NCI-H146 treated with DMSO at 0.1 percent for 48 hours (cell line): ENCODE measurements around the gene THAP4.
"Not testable (repeated sequence)": the region's sequence is repeated elsewhere in the genome, so short reads cannot be mapped to it uniquely, and the experiment has no call there.

ENCODE experiments used
- DNase-seq: peaks from one replicate; lab custom pipeline; 2025; ENCODE audit not compliant: unreplicated experiment; lab: John Stamatoyannopoulos, UW

Gene THAP4

DNA sequence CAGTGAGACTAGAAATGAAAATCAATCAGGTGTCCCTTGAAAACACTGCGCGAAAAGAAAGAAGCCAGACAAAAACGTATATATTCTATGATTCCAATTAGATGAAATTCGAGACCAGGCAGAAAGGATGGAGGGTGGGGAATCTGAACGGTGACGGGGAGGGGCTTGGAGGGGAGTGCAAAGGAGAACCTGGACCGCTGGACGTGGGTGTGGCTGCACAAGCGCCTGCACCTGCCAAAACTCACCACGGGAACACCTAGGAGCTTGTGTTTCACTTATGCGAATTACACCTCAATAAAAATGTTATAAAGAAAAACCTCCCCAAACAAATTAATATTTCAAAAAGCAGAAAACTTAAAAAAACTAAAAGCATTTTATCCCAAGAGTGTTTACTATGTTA is 21.9 kb downstream of the THAP4 start:
- peak; percentile 39 for DNase-seq

DNA sequence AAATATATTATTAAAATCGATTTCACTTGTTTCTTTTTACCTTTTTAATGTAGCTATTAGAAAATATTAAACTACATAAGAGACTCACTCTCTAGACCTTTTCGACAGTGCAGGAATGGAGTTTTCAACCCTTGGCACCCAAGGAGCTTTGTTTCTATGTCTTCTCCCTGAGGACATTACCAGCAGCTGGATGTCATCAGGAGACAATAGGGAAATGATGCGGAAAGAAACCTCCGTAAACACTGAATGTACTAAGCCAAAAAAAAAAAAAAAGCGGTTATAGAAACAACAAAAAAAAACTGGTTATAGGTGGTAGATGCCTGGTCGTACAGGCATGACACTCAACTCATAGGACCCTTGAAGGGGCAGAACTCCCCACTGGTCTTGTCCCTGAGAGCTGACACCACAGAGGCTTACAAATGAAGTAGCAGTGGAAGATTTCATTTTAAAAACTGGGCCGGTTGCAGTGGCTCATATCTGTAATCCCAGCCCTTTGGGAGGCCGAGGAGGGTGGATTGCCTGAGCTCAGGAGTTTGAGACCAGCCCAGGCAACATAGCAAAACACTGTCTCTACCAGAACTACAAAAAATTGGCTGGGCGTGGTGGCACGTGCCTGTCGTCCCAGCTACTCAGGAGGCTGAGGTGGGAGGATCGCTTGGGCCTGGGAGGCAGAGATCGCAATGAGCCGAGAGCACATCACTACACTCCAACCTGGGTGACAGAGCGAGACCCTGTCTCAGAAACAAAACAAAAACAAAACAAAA is 23.8 kb downstream of the THAP4 start:
- no peak for DNase-seq

DNA sequence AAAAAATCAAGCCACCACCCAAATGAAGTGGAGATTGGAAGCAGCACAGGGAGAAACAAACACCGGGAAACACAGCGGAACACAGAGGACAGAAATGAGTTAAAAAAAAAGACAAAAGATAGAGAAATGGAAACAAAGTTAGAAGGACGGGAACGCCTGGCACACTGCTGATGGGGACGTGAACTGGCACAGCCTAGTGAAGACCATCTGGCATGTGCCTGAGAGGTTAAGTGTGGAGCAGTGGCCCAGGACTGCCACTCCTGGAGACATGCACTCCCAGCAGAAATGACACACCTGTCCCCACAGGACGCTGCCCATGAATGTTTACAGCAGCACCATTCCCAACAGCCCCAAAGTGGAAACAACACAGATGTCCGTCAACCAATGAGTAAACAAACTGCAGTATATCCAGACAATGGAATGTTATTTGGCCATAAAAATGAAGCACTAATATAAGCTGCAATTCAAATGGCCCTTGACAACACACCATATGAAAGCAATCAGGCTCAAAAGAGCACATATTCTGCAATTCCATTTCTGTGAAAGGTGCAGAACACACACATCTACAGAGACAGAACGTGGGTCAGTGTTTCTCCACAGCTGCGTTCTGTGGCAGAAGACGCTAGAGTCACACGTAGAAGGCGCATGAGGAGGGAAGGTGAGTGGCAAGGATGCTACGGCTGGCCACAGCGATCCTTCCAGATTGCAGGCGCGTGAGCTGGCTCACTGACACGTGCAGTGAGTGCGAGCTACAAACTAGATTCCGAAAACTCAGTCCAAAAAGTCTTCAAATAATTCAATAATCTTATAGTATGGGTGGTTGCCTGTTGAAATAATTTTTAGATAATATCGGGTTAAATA is 24.6 kb downstream of the THAP4 start:
- DNase-seq, result no peak

DNA sequence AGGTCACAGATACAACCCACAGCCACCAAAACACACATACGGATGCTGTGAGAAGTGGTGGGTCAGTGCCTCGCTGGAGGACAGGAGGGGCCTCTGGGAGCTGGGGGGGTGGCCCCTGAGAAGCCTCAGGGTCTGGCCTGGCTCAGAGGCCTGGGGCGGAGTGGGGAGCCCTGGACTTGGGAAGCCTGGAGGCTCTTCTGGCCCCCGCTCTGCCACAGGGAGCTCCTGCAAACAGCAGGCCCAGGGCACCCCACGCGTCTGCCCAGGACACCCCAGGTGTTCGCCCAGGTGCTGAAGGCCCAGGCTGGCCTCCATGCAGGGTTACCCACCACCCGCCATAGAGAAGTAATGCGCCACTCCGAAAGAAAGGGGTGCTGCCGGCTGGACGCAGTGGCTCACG is 25.9 kb downstream of the THAP4 start:
- no peak for DNase-seq

DNA sequence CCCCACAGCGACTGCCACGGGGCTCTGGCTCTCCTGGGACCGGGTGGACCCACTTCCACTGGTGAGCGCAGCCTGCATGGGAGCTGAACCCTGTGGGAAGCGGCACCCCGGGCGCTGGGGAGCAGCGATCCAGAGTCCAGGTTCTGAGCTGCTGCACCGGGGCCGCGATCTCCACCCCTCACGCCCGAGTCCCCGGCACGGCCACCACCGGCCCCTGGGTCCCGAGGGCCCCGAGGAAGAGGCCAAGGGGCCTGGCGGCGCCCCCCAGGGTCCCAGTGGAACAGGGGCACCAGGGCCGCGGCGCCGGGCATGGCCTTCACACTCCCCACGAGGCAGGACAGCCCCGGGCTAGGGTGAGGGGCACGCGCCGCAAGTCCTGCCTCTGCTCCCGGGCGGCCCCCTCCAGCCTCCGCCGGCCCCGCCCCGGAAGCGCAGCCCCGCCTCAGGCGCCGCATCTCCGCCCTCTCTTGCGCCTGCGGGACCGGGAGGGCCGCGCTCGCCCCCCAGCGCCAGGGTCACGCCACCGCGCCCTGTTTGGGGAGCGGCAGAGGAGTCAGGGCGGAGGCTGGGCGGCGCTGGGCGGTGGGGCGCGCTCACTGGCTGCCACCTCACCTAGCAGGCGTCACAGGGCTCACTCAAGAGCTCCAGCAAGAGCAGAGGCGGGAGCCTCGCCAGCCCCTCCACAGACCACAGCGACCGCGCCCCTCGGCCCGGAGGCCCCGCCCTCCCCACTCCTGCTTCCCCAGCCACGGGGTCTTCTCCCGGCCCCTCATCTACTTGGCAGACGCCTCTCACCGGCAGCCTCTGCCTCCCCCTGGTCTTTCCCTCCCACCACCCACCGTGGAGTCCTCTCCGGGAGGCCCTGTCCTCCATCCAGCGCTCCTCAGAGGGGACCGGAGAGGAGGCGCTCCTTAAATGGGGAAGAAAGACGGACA is 26.8 kb downstream of the THAP4 start:
- DNase-seq, result peak; percentile 62

DNA sequence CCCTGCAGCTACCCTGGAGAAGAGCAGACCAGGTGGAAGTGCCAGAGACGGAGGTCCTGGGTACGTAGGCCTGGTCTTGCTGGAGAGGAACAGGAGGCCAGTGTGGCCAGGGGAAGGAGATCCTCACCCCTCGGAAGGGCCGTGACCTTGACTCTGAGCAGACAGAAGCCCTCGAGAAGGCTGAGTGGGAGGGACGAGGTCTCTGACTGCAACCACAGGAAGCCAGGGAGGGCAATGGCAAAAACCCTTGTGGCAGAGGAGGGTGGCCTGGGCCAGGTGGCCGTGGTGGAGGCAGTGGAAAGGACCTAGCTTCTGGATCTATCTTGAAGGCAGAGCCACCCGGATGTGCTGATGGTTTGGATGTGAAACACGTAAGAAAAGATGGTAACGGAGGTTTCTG is 28.1 kb downstream of the THAP4 start:
- DNase-seq, result no peak

DNA sequence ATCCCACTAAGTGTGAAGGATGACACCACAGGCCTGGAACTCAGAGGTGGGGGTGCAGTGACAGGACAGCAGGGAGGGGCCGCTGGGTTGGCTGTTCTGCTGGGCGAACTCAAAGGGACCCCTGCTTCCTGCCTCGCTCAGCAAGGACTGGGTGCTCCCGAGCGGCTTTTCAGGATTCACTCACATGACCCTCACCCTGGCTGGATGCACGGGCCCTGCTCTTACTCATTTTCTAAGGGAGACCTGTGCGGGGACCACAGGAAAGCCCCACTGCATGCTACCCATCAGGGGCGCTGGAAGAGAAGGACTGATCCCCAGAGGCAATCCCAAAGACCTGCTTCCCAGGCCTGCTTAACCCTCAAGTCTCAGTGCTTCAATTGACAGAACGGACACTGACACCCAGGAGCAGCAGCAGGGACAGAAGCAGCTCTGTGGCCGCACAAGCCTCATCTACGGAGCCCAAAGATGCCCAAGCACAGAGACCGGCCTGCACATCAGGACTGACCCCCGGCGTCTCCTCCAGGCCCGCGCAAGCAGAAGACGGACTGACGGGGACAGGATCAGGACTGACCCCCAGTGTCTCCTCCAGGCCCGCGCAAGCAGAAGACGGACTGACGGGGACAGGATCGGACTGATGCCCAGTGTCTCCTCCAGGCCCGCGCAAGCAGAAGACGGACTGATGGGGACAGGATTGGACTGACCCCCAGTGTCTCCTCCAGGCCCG is 29.6 kb downstream of the THAP4 start:
- DNase-seq, result no peak

DNA sequence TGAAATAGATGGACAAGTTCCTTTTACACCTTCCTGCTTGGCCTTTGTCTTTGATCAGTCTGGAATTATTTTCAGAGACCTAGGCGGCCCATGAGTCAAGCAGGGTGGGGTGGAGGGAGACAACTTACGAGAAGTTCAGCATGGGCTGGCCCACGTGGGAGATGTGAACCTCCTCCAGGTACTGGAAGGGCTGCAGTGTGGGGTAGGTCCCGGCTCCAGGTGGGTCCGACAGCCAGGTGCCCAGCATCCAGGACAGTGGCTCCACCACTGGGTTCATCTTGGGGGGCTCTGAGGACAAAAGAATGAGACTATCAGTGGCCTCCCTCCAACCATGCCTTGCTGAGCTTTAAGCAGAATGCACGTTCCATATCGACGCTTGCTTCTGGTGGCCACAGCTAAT is 30.8 kb downstream of the THAP4 start:
- no peak for DNase-seq

DNA sequence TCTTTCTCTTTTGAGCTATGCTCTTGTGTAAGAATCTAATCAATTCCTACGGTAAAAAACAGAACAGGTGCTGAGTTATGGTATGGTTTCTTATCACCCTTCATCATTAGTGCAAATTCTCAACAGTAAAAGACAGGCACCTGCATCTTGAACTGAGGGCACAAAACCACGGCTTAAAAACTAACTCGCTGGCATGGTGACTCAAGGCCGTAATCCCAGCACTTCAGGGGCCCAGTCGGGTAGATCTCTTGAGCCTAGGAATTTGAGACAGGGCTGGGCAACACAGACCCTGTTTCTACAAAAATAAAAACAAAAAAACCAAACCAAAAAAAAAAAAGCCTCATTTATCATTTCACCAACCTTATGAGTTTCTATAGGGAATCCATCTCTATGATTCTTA is 33.3 kb downstream of the THAP4 start:
- no peak for DNase-seq

DNA sequence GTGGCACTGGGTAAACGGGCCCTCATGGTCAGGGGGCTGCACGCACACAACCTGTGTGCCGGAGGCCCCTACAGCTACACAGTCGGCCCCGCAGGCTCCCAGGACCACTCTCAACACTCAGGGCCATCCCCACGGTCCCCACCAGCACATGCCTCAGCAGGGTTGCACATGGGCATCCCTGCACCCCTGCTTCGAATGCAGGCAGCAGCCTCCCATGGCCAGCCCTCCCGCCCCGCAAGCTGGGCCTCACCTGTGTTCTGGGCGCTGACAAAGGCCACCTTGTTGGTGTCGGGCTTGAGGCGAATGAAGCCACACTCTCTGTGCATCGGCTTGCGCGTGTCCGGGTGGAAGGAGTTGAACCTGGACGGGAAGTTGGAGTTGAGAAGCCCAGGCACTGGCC is 34.2 kb downstream of the THAP4 start:
- no peak for DNase-seq

DNA sequence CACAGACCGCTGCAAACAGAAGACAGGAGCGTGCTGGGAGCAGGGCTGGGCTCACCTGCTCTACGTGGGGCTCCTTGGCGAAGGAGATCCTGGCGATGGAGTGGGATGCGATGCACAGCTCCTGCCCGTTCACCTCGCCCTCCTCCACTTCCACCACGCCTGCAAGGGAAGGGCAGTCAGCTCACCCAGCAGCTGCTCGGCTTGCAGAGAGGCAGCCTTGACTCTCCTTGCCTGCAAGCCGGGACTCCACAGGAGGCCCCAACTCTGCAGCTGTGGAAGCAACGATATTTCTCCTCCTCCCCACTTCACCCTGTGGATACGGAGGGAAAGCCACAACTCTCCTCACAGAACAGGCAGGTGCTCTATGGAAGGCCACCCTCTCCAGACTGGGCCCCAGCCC is 35.1 kb downstream of the THAP4 start:
- no peak for DNase-seq

DNA sequence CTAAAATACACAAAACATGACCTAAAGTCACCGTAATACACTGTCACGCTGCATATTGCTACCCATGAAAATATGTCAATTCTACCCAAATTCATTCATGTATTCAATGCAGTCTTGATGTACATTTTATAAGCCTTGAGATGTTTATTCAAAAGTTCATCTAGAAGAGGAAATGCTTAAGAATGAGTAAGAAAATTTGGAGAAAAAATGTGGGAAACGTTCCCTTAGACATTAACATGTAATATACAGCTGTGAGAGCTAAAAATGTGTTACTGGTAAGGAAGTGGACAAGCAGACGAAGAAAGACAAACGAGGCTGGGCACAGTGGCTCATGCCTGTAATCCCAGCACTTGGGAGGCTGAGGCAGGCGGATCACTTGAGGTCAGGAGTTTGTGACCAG is 37.3 kb downstream of the THAP4 start:
- DNase-seq, result no peak

DNA sequence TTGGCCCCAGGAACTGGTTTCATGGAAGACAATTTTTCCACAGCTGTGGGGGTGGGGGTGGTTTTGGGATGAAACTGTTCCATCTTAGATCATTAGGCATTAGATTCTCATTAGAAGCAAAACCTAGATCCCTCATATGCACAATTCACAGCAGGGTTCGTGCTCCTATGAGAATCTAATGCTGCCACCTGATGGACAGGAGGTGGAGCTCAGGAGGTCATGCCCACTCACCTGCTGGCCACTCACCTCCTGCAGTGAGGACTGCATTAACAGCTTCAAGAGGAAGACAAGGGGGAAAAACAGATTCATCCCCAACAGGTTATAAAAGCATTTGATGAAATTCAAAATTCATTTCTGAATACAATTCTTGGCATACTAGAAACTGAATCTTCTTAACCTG is 38.5 kb downstream of the THAP4 start:
- peak; percentile 5 for DNase-seq

DNA sequence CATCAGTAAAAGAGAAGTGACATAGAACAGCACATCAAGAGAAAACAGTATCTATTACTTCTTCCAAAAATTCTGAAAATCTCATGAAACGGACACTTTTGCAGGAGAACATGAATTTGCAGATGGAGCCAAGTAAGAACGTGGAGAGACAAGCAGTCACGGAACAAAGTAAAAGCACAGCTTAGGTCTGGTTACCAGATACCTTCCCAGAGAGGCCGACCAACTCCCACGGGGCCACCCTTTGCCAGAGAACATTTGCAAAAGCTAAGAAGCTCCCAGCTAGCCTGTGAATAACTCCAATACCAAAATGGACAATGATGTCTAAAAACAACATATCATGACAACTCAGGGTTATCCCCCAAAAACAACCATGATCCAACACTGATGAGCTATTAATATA is 38.9 kb downstream of the THAP4 start:
- no peak for DNase-seq

DNA sequence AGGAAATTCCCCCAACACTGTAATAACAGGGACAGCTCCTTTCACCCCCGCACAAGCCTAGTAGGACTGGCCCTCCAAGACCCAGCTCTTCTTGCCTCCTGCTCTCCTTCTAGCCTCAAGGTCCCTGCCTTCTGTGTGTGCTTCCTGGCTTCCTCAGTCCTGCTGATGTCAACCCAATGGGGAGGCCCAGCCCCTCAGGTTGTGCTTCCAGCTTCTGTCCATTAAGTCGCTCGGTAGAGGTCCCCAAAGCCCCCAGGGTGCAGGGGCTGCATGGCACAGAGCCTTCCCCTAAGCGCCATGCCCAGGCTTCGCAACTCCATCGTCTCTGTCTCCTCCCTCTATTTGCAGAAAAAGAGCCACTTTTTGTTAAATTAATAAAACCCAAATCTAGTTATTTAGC is 39.4 kb downstream of the THAP4 start:
- DNase-seq, result no peak

DNA sequence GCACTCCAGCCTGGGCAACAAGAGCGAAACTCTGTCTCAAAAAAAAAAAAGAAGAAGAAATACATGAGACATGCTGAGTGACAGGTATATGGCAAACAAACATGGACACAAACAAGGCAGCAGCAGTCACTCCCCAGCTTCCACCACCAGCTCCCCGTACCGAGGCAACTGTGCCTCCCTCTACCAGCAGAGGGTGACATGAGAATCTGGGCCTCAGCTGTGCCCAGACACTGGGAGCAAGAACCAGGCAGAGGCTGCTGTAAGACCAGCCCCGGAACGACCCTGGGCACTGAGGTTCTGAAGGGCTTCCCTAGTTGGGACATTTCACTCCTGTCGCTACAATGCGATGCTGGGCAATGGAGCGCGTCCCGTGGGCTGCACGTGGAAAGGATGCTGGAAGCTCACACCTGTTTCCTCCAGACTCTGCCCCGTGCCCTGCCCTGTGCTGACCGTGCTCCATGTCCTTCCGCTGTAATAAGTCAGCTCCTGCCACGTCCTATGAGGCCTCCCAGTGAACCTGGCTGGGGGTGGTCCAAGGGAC is 41.3 kb downstream of the THAP4 start:
- DNase-seq, result no peak

DNA sequence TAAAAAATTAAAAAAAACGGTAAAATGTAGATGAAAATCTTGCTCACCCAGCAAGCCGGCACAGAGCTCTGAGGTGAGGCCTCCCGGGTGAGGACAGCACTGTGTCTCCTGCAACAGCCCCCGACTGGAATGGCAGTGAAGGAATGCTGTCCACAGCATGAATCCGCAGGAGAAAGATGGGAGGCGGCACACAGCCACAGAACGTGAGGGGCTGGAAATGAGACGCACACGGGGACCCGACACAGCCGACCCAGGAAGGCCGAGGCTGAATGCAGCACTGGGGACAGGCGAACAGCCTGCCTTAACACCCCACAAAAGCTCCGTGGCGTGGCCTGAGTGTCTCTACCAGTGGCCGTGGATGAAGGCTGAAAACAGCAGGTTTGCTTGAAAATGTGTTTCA is 43.7 kb downstream of the THAP4 start:
- no peak for DNase-seq

DNA sequence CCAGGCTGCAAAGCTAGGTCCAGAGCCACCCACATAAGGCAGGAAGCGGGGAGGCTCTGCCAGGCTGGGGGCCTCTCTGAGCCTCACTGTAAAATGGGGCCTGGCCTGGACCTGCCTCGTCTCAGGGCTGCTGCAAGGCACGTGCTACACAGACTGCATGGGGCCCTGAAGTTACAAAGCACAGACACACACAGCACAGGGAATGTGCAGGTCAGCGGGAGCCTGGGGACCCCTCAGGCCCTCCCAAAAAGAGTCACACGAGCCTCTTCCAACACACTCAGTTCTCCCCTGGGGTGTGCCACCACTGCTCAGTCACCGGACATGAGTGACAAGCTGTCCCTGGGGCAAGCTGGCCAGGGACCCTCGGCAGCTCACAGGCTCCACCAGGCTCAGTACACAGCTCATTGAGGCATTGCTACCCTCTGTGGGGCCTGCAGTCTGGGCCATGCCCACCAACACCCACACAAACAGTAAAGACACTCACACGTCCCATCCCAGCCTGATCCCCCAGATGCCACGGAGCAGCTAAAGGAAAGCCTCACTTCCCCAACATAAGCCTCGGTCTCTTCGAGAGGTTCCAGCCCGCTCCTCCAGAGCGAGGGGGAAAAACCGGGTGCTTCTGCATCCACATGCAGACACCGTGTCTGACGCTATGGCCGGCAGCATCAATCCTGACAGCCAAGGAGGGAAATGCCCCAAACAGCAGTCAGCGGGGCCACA is 44.7 kb downstream of the THAP4 start:
- DNase-seq, result no peak

DNA sequence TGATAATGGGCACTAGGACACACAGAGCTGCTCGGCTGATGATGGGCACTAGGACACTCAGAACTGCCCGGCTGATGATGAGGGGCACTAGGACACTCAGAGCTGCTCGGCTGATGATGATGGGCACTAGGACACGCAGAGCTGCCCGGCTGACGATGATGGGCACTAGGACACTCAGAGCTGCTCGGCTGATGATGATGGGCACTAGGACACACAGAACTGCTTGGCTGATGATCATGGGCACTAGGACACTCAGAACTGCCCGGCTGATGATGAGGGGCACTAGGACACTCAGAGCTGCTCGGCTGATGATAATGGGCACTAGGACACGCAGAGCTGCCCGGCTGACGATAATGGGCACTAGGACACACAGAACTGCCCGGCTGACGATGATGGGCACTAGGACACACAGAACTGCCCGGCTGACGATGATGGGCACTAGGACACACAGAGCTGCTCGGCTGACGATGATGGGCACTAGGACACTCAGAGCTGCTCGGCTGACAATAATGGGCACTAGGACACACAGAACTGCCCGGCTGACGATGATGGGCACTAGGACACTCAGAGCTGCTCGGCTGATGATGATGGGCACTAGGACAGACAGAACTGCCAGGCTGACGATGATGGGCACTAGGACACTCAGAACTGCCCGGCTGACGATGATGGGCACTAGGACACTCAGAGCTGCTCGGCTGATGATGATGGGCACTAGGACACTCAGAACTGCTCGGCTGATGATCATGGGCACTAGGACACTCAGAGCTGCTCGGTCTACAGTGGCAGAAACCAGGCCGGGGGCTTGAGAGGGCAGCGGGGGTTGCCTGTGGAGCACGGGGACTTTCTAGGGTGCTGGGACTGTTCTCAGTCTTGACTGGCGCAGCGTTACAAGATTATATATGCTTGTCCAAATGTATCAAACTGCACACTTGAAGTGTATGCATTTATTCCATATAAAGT is 46.2 kb downstream of the THAP4 start:
- DNase-seq, result not testable (repeated sequence)
